Activated CD4-positive, alpha-beta T cell treated with anti-CD3 and anti-CD28 coated beads for 36 hours (primary cell): ENCODE results near the gene ZFC3H1. TPM values are rescaled to one million over a fixed set of nuclear protein-coding genes. Genes with fewer than 3 reads are reported as not detected.
"Not testable (repeated sequence)": the region's sequence is repeated elsewhere in the genome, so short reads cannot be mapped to it uniquely, and the experiment has no call there.

ENCODE experiments used
- ATAC-seq: fragments of 200-7000 bp; cut with Tn5 transposase; one replicate; pipeline ENCODE4 v1.10.0; 2021; ENCODE audit warnings: mild to moderate bottlenecking, moderate library complexity
- CTCF ChIA-PET: fragments of 350-600 bp; sonication (Branson Sonifier 250); formaldehyde crosslinking; loops from one replicate; lab custom pipeline; 2021; ENCODE audit warnings: antibody characterized with exemption; lab: Charles Lee
- POLR2A ChIA-PET: fragments of 350-600 bp; sonication (Branson Sonifier 250); formaldehyde crosslinking; loops from one replicate; lab custom pipeline; 2021; ENCODE audit warnings: antibody characterized with exemption, inconsistent platforms; lab: Charles Lee
- DNase-seq: peaks from one replicate; pipeline ENCODE4 v3.0.0-alpha.2; 2020
- H3K27ac Mint-ChIP-seq: one replicate; pipeline ENCODE4 v1.8.0; 2021; ENCODE audit warnings: mixed read lengths
- H3K27me3 Mint-ChIP-seq: one replicate; pipeline ENCODE4 v1.8.0; 2021; ENCODE audit warnings: mixed read lengths
- H3K36me3 Mint-ChIP-seq: one replicate; pipeline ENCODE4 v1.8.0; 2021; ENCODE audit warnings: low read depth, mixed read lengths
- H3K4me1 Mint-ChIP-seq: one replicate; pipeline ENCODE4 v1.8.0; 2021; ENCODE audit warnings: mixed read lengths
- H3K4me3 Mint-ChIP-seq: one replicate; pipeline ENCODE4 v1.8.0; 2021; ENCODE audit warnings: mild to moderate bottlenecking, moderate library complexity, mixed read lengths
- H3K9me3 Mint-ChIP-seq: one replicate; pipeline ENCODE4 v1.8.0; 2021; ENCODE audit warnings: low read depth, mixed read lengths
- intact Hi-C, 2 experiments: fragments of 100-400 bp; cut with DNase I in 1 of 2; cut with micrococcal nuclease in 1 of 2; formaldehyde crosslinking; loops; one replicate each; pipeline versions ENCODE4 v1.14.2 to v1.15.1; 2022 to 2024; cut with DNase I, micrococcal nuclease
- total RNA-seq, 2 experiments: library from RNA; stranded (reverse); gene quantifications; one replicate each; pipeline ENCODE4 v1.2.3, GENCODE V29; 2021

ZFC3H1 gene
- total RNA-seq, 2 experiments from 2014 or later, result 57.1 to 71.5 TPM

- ChIA-PET POLR2A (no interaction called here), CTCF (no interaction called here)
- no peak overlapping the region for H3K27ac Mint-ChIP-seq
- no peaks in the 10 kb centered on the region for H3K27me3 Mint-ChIP-seq
- no peaks in the 10 kb centered on the region for H3K9me3 Mint-ChIP-seq
- DNase-seq, result no peak
- H3K4me1 Mint-ChIP-seq, result no peaks in the 10 kb centered on the region
- H3K36me3 Mint-ChIP-seq, result no peaks in the 10 kb centered on the region
- ATAC-seq, result no peak
- intact Hi-C loops, result no loop called here
- H3K4me3 Mint-ChIP-seq, result no peak overlapping the region
These were observed 82.4 kb downstream of the ZFC3H1 start for GRCh38 chr12:71581206-71581605.

GRCh38 chr12:71578694-71579258, 84.9 kb downstream of the ZFC3H1 start:
- Mint-ChIP-seq H3K36me3 (no peaks in the 10 kb centered on the region), H3K27me3 (peaks cover 2% of the 10 kb centered on the region), H3K4me3 (no peak overlapping the region), H3K27ac (no peak overlapping the region), H3K9me3 (no peaks in the 10 kb centered on the region), H3K4me1 (no peaks in the 10 kb centered on the region)
- DNase-seq (no peak), ATAC-seq (no peak)
- intact Hi-C loops, result no loop called here
- ChIA-PET CTCF (no interaction called here), POLR2A (no interaction called here)

GRCh38 chr12:71576496-71576895, 87.2 kb downstream of the ZFC3H1 start:
- DNase-seq (no peak), ATAC-seq (no peak)
- no peaks in the 10 kb centered on the region for H3K9me3 Mint-ChIP-seq
- H3K27me3 Mint-ChIP-seq, result peaks cover 2% of the 10 kb centered on the region
- intact Hi-C loops, result no loop called here
- ChIA-PET POLR2A (no interaction called here), CTCF (interaction anchor here (0.7 to 1.2 kb wide), 3 partner anchors 9 to 1581 kb away, joined by 3 to 5 read pairs (median 4); no protein-coding TSS in a partner anchor)
- H3K4me3 Mint-ChIP-seq, result no peak overlapping the region
- no peaks in the 10 kb centered on the region for H3K4me1 Mint-ChIP-seq
- no peaks in the 10 kb centered on the region for H3K36me3 Mint-ChIP-seq
- H3K27ac Mint-ChIP-seq, result no peak overlapping the region

DNA sequence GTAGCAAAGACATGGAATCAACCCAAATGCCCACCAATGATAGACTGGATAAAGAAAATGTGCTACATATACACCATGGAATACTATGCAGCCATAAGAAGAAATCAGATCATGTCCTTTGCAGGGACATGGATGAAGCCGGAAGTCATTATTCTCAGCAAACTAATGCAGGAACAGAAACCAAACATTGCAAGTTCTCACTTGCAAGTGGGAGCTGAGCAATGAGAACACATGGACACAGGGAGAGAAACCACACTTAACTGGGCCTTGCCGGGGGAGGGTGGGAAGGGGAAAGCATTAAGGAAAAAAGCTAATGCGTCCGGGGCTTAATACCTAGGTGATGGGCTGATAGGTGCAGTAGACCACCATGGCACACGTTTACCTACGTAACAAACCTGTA, 93.8 kb downstream of the ZFC3H1 start:
- H3K27ac Mint-ChIP-seq, ATAC-seq, H3K36me3 Mint-ChIP-seq, POLR2A ChIA-PET, H3K4me1 Mint-ChIP-seq, intact Hi-C loops, DNase-seq, H3K4me3 Mint-ChIP-seq, H3K9me3 Mint-ChIP-seq, H3K27me3 Mint-ChIP-seq: not testable (repeated sequence)
- CTCF ChIA-PET, result interaction anchor here (1.1 kb wide), 1 partner anchor 177 kb away, joined by 5 read pairs; no protein-coding TSS in a partner anchor

DNA sequence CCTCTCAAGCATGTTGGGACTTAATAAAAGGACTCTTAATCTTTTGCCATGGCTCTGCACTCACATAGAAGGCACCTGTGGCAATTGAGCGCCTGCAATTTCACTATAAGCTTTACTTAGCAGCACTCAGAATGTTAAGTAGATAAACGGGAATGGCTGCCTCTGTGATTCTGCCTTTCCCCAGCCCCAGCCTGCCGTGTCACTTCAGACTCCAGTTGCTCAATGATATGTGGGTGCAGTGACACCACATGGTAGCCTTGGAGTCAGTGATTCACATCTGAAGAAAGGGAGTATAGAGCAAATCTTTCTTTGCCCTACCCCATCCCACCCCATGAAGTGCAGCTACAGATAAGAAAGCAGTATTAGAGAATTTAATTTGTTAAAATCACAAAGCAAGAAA, 96.1 kb downstream of the ZFC3H1 start:
- H3K36me3 Mint-ChIP-seq, result no peaks in the 10 kb centered on the region
- no peaks in the 10 kb centered on the region for H3K9me3 Mint-ChIP-seq
- intact Hi-C loops, result no loop called here
- ChIA-PET CTCF (no interaction called here), POLR2A (no interaction called here)
- H3K27ac Mint-ChIP-seq, result no peak overlapping the region
- DNase-seq (no peak), ATAC-seq (no peak)
- H3K4me3 Mint-ChIP-seq, result no peak overlapping the region
- no peaks in the 10 kb centered on the region for H3K4me1 Mint-ChIP-seq
- peaks cover 6% of the 10 kb centered on the region for H3K27me3 Mint-ChIP-seq

DNA sequence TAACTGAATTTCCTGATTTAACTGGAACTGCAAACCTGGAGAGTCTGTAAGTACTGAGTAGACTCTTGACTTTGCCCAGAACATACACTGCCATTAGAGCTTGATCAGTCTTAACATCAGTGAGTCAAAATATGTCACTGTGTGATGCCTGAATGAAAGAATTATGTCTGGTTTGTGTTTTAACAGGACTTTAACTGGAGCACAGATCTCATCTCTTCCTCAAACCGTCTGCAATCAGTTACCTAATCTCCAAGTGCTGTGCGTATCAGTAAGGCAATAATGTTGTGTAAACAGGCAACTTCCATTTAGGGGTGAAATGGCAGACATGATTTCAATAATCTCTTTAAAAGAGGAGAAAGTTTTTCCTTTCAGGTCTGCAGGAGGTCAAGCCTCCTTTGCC, 97.0 kb downstream of the ZFC3H1 start:
- ATAC-seq, result no peak
- Mint-ChIP-seq H3K4me3 (no peak overlapping the region), H3K27me3 (peaks cover 6% of the 10 kb centered on the region), H3K36me3 (no peaks in the 10 kb centered on the region), H3K9me3 (no peaks in the 10 kb centered on the region), H3K27ac (no peak overlapping the region), H3K4me1 (no peaks in the 10 kb centered on the region)
- ChIA-PET CTCF (no interaction called here), POLR2A (no interaction called here)
- intact Hi-C loops, result no loop called here
- no peak for DNase-seq

- no peak for DNase-seq
- Mint-ChIP-seq H3K36me3 (no peaks in the 10 kb centered on the region), H3K4me1 (no peaks in the 10 kb centered on the region), H3K4me3 (no peak overlapping the region), H3K27ac (no peak overlapping the region), H3K27me3 (peaks cover 6% of the 10 kb centered on the region), H3K9me3 (no peaks in the 10 kb centered on the region)
- CTCF ChIA-PET, result interaction anchor here (0.6 to 1.0 kb wide), 3 partner anchors 27 to 440 kb away, joined by 3 read pairs; no protein-coding TSS in a partner anchor
- ATAC-seq, result no peak
- POLR2A ChIA-PET, result no interaction called here
- intact Hi-C loops, result no loop called here
These were observed 98.1 kb downstream of the ZFC3H1 start for GRCh38 chr12:71565535-71565934.

DNA sequence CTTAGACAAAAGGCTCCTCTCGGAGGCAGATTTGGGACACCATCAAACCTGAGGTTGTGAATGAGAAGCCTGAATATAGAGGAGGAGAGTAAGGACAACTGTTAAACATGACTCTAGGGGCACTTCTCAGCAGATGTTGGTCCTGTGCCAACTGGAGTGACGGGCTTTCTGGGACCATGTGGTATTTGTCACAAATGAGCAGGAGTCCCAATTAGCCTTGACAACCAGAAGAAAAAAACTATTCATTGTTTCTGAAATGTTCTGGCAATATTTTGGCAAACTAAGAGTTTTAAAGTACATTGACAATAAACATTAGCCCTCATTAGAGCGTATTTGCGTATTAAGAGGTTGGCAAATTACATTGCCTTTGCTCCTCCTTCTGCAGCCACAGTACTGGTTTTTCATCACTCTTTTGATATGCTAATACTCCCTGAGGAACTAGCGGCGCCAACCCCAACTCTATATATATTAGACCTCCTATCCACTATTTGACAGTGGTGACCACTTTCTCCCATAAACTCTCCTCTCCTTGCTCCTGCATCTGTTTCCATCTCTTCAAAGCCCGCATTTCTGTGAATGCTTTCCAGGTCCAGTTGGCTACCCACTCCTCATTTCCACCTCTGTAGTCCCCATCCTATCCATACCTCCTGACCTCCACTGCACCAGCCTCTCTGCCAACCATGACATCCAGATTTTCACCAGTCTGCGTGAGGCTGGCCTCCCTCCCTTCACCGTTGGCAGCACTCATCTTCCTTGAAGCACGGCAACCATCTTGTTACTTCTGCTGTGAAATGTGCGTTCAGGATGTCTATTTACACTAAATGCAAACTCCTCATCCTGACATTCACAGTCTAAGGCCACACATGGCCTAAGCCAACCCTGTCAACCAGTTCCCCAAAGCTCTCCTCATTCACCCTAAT, 100.7 kb downstream of the ZFC3H1 start:
- intact Hi-C loops, result no loop called here
- DNase-seq (no peak), ATAC-seq (no peak)
- Mint-ChIP-seq H3K4me1 (no peaks in the 10 kb centered on the region), H3K9me3 (no peaks in the 10 kb centered on the region), H3K27ac (no peak overlapping the region), H3K27me3 (no peaks in the 10 kb centered on the region), H3K4me3 (no peak overlapping the region), H3K36me3 (no peaks in the 10 kb centered on the region)
- CTCF ChIA-PET, result no interaction called here
- POLR2A ChIA-PET, result no interaction called here

Other genes with a start within 250 kb of the ZFC3H1 start
- not detected for gene LGR5, start 224.1 kb downstream of the ZFC3H1 start, total RNA-seq
- gene THAP2, start 453 bp upstream of the ZFC3H1 start, total RNA-seq, result 10 to 100 TPM in 1 of 2 experiments, 1 to 10 TPM in 1; 8.7 to 11.8 TPM
- gene TMEM19, start 22.2 kb upstream of the ZFC3H1 start, total RNA-seq, result 10 to 100 TPM in 1 of 2 experiments, 1 to 10 TPM in 1; 6.1 to 12.9 TPM
- 10 to 100 TPM; 88.9 to 98.9 TPM for gene RAB21, start 91.0 kb upstream of the ZFC3H1 start, total RNA-seq
- 10 to 100 TPM; 50.3 to 59.1 TPM for gene TBC1D15, start 175.9 kb upstream of the ZFC3H1 start, total RNA-seq